Liver (tissue), 9 donors: ENCODE data around the gene LAMA2. TPM values are rescaled to one million over a fixed set of nuclear protein-coding genes. Genes with fewer than 3 reads are reported as not detected.

Source experiments
- DNase-seq: peaks from one replicate; pipeline ENCODE4 v3.0.0-alpha.2; 2017; ENCODE audit warnings: low spot score
- H3K27ac ChIP-seq, 2 donors: one replicate each; pipeline ENCODE4 v1.7.0; 2013; ENCODE audit warnings: inconsistent platforms in 2 of 2, low read length in 2 of 2, control low read depth in 1 of 2, low read depth in 1 of 2, mild to moderate bottlenecking in 1 of 2
- H3K27me3 ChIP-seq, 4 donors: one replicate each; pipeline versions ENCODE4 v1.6.1 to v1.7.0; 2013; ENCODE audit warnings: low read length in 3 of 4, inconsistent platforms in 1 of 4, mild to moderate bottlenecking in 1 of 4, moderate library complexity in 1 of 4; ENCODE audit not compliant: control insufficient read depth in 4 of 4, insufficient read depth in 4 of 4
- H3K36me3 ChIP-seq, 4 donors: one replicate each; pipeline versions ENCODE4 v1.6.1 to v1.7.0; 2013; ENCODE audit warnings: low read length in 3 of 4, mild to moderate bottlenecking in 3 of 4, low read depth in 1 of 4, moderate library complexity in 1 of 4; ENCODE audit not compliant: control insufficient read depth in 4 of 4, insufficient read depth in 3 of 4
- H3K4me1 ChIP-seq, 4 donors: one replicate each; pipeline versions ENCODE4 v1.6.1 to v1.7.0; 2013; ENCODE audit warnings: low read length in 3 of 4, mild to moderate bottlenecking in 3 of 4, moderate library complexity in 1 of 4; ENCODE audit not compliant: control insufficient read depth in 4 of 4, insufficient read depth in 4 of 4
- H3K4me3 ChIP-seq, 3 donors: one replicate each; pipeline versions ENCODE4 v1.6.1 to v1.7.0; 2013; ENCODE audit warnings: low read length in 3 of 3, control low read depth in 1 of 3, low read depth in 1 of 3, mild to moderate bottlenecking in 1 of 3
- H3K9ac ChIP-seq, 2 donors: one replicate each; pipeline ENCODE4 v1.7.0; 2013; ENCODE audit warnings: low read length in 2 of 2, mild to moderate bottlenecking in 2 of 2, moderate library complexity in 2 of 2, control low read depth in 1 of 2, low read depth in 1 of 2
- H3K9me3 ChIP-seq, 4 donors: one replicate each; pipeline versions ENCODE4 v1.6.1 to v1.7.0; 2013; ENCODE audit warnings: low read length in 3 of 4; ENCODE audit not compliant: control insufficient read depth in 4 of 4
- EGR1 ChIP-seq, 2 donors: IDR thresholded peaks; 2 replicates each; pipeline ENCODE4 v1.6.1; 2016 to 2018; ENCODE audit warnings: antibody characterized with exemption in 2 of 2, low read depth in 2 of 2
- HNF4G ChIP-seq: IDR thresholded peaks from 2 replicates; pipeline ENCODE4 v1.6.1; 2016; ENCODE audit warnings: antibody characterized with exemption
- JUND ChIP-seq, 2 donors: IDR thresholded peaks; 2 replicates each; pipeline ENCODE4 v1.6.1; 2016; ENCODE audit warnings: antibody characterized with exemption in 2 of 2
- REST ChIP-seq: IDR thresholded peaks from 2 replicates; pipeline ENCODE4 v1.6.1; 2016; ENCODE audit warnings: antibody characterized with exemption, mild to moderate bottlenecking
- RXRA ChIP-seq, 2 donors: IDR thresholded peaks; 2 replicates each; pipeline ENCODE4 v1.6.1; 2017 to 2018; ENCODE audit warnings: antibody characterized with exemption in 2 of 2, mild to moderate bottlenecking in 1 of 2
- SP1 ChIP-seq: IDR thresholded peaks from 2 replicates; pipeline ENCODE4 v1.6.1; 2018; ENCODE audit warnings: antibody characterized with exemption, mild to moderate bottlenecking
- YY1 ChIP-seq: IDR thresholded peaks from 2 replicates; pipeline ENCODE4 v1.6.1; 2016; ENCODE audit warnings: antibody characterized with exemption, mild to moderate bottlenecking
- WGBS: extraction: QIAGEN DNeasy Blood & Tissue Kit; methylation state at CpG from one replicate; pipeline ENCODE4 v1.1.7; 2013; 5-methylcytosine and 5-hydroxymethylcytosine counted together
- polyA plus RNA-seq, 2 donors: library from polyadenylated mRNA; stranded (reverse) in 1 of 2; unstranded in 1 of 2; fragments of 200-250 nt in 1 of 2; fragments of >200 nt in 1 of 2; fragmentation: Nextera tagmentation in 1 of 2; extraction: Ambion mirVana in 1 of 2; gene quantifications; one replicate each; pipeline versions ENCODE4 v1.2.1 to v1.2.3, GENCODE V29; 2013 to 2015
- total RNA-seq, 2 donors: library from RNA; depleted of rRNA; stranded (reverse); fragments of >200 nt; gene quantifications; one replicate each; pipeline ENCODE4 v1.2.3, GENCODE V29; 2014
- TF ChIP-seq, protein P1 (sequence below): IDR thresholded peaks from 2 replicates; pipeline ENCODE4 v1.6.1; 2016; ENCODE audit warnings: antibody characterized with exemption
- TF ChIP-seq, protein P2 (sequence below): fragments of 150-350 bp; IDR thresholded peaks from 2 replicates; pipeline ENCODE4 v1.5.1; 2017; ENCODE audit warnings: improper control_type of control experiment, low read depth, low read length; ENCODE audit not compliant: missing input control
- donor health status: healthy.
- donor health status: healthy.
- donor health status: healthy.
- donor health status: healthy.
- donor health status: healthy.

LAMA2 gene
- total and polyA plus RNA-seq, 4 donors = 1.3 to 17.0 (median 3.0) TPM

GRCh38 chr6:129381885-129382284 lies 498.9 kb downstream of the LAMA2 start (continued):
- TF ChIP-seq REST (no peak), HNF4G (no peak)
- TF ChIP-seq, protein P1, sequence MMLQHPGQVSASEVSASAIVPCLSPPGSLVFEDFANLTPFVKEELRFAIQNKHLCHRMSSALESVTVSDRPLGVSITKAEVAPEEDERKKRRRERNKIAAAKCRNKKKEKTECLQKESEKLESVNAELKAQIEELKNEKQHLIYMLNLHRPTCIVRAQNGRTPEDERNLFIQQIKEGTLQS = no peak

GRCh38 chr6:129382916-129383315 lies 500.0 kb downstream of the LAMA2 start:
- 82% methylated on average over 7 of the region's 7 CpGs for WGBS

More at GRCh38 chr6:129382916-129383315, 500.0 kb downstream of the LAMA2 start:
- no peaks in the 10 kb centered on the region for H3K9me3 ChIP-seq
- H3K27me3 ChIP-seq = peaks cover 0 to 6% (median 0%) of the 10 kb centered on the region in 4 donors
- H3K36me3 ChIP-seq = no peaks in the 10 kb centered on the region
- no peak overlapping the region for H3K9ac ChIP-seq
- H3K27ac ChIP-seq = no peak overlapping the region
- H3K4me3 ChIP-seq = no peak overlapping the region
- no peak for TF ChIP-seq EGR1 (IDR thresholded peaks at IDR 0.05; ENCODE audit: low read depth in 2 of 2)
- no peak for TF ChIP-seq REST
- TF ChIP-seq YY1 = no peak
- no peak for TF ChIP-seq JUND (IDR thresholded peaks at IDR 0.05)
- TF ChIP-seq, protein P1 = no peak
- TF ChIP-seq HNF4G = no peak
- TF ChIP-seq, protein P2, sequence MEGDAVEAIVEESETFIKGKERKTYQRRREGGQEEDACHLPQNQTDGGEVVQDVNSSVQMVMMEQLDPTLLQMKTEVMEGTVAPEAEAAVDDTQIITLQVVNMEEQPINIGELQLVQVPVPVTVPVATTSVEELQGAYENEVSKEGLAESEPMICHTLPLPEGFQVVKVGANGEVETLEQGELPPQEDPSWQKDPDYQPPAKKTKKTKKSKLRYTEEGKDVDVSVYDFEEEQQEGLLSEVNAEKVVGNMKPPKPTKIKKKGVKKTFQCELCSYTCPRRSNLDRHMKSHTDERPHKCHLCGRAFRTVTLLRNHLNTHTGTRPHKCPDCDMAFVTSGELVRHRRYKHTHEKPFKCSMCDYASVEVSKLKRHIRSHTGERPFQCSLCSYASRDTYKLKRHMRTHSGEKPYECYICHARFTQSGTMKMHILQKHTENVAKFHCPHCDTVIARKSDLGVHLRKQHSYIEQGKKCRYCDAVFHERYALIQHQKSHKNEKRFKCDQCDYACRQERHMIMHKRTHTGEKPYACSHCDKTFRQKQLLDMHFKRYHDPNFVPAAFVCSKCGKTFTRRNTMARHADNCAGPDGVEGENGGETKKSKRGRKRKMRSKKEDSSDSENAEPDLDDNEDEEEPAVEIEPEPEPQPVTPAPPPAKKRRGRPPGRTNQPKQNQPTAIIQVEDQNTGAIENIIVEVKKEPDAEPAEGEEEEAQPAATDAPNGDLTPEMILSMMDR = no peak
- no peak for TF ChIP-seq SP1
- no peak for TF ChIP-seq RXRA (IDR thresholded peaks at IDR 0.05)
- no peaks in the 10 kb centered on the region for H3K4me1 ChIP-seq
- DNase-seq = no peak
